ENCODE data around the gene ABHD6. TPM values are rescaled to one million over a fixed set of nuclear protein-coding genes. Genes with fewer than 3 reads are reported as not detected.

ABHD6 gene
- total and polyA plus RNA-seq, 9 of the 15 experiments (the other 6 are each of a cell fraction or from before 2014, with no cell fraction given), result 0.53 to 3.6 (median 2.5) TPM

- 57% methylated on average over 1 of the region's 1 CpG for WGBS (ENCODE audit: insufficient coverage, low coverage, missing lambda C conversion rate)
- FAIRE-seq (peak; percentile 40), DNase-seq (ENCODE audit: extremely low read depth in 1 of 4, low spot score in 3 of 4) (peak in 1 of 4 experiments; percentile 18), ATAC-seq (no peak)
- no TSS peak for BruUV-seq (replicated peaks)
- Histone ChIP-seq H3K4me1 (replicated peaks in 1 of 2; ENCODE audit: control insufficient read depth in 2 of 2, insufficient read depth in 2 of 2, low read length in 2 of 2) (peaks cover 0 to 7% of the 10 kb centered on the region in 2 experiments; a peak in 3 of 5 replicates), H3K4me3 (no peak overlapping the region), H2AFZ (ENCODE audit: low read depth, low read length) (no peak overlapping the region), H3K9me3 (replicated peaks; ENCODE audit: control insufficient read depth, insufficient read depth, low read depth, low read length) (no peaks in the 10 kb centered on the region), H3K79me2 (ENCODE audit: control insufficient read depth, insufficient read depth, low read length) (peaks cover 43% of the 10 kb centered on the region), H3K9ac (ENCODE audit: insufficient read depth in 1 of 2, low read depth in 2 of 2, low read length in 2 of 2) (no peak overlapping the region), H3K36me3 (ENCODE audit: control insufficient read depth, insufficient read depth, low read length) (peaks cover 56% of the 10 kb centered on the region; the same call in 2 of the 3 replicates), H4K20me1 (replicated peaks; ENCODE audit: control insufficient read depth, insufficient read depth, low read length) (peaks cover 8% of the 10 kb centered on the region; the same call in 1 of the 2 replicates), H3K9me1 (ENCODE audit: control insufficient read depth, insufficient read depth, low read length) (no peaks in the 10 kb centered on the region), H3K4me2 (ENCODE audit: insufficient read depth, low read length) (peak overlapping the region; percentile 8; the same call in 1 of the 2 replicates), H3K27ac (ENCODE audit: extremely low read depth, low read depth, low read length) (no peak overlapping the region), H3K27me3 (ENCODE audit: control insufficient read depth in 2 of 2, insufficient read depth in 2 of 2, low read length in 2 of 2) (no peaks in the 10 kb centered on the region)
- in situ Hi-C loops (cut with MboI) (loop anchor here (5.0 to 10.0 kb wide), 2 partner anchors 121 to 304 kb away; partner anchors contain the start of gene FLNB), intact Hi-C loops (cut with micrococcal nuclease) (loop anchor here (5.0 to 10.0 kb wide), 2 partner anchors 104 to 326 kb away; no protein-coding TSS in a partner anchor)
- CTCF ChIA-PET (ENCODE audit: low intra/inter-chr PET ratio), result no interaction called here
- POLR2A ChIA-PET, result no interaction called here
- TF ChIP-seq NFIC (IDR thresholded peaks at IDR 0.05) (peak; percentile 96), NFIX (CRISPR knock-in tag; IDR thresholded peaks at IDR 0.05; ENCODE audit: low read depth) (peak; percentile 71), CBFA2T2 (conservative IDR thresholded peaks at IDR 0.05) (no peak)
Measured at GRCh38 chr3:58308728-58309127, 71.1 kb downstream of the ABHD6 start.

GRCh38 chr3:58317811-58318210 is 80.2 kb downstream of the ABHD6 start:
- Histone ChIP-seq H3K36me3 (ENCODE audit: control insufficient read depth, insufficient read depth, low read length) (peaks cover 62% of the 10 kb centered on the region), H3K27ac (ENCODE audit: extremely low read depth, low read depth, low read length) (no peak overlapping the region), H3K9ac (ENCODE audit: insufficient read depth in 1 of 2, low read depth in 2 of 2, low read length in 2 of 2) (no peak overlapping the region), H3K4me2 (ENCODE audit: insufficient read depth, low read length) (no peak overlapping the region), H4K20me1 (replicated peaks; ENCODE audit: control insufficient read depth, insufficient read depth, low read length) (no peaks in the 10 kb centered on the region), H3K4me3 (no peak overlapping the region), H3K79me2 (ENCODE audit: control insufficient read depth, insufficient read depth, low read length) (no peaks in the 10 kb centered on the region), H3K9me1 (ENCODE audit: control insufficient read depth, insufficient read depth, low read length) (no peaks in the 10 kb centered on the region), H3K9me3 (replicated peaks; ENCODE audit: control insufficient read depth, insufficient read depth, low read depth, low read length) (no peaks in the 10 kb centered on the region), H3K27me3 (ENCODE audit: control insufficient read depth in 2 of 2, insufficient read depth in 2 of 2, low read length in 2 of 2) (no peaks in the 10 kb centered on the region), H2AFZ (ENCODE audit: low read depth, low read length) (no peak overlapping the region), H3K4me1 (replicated peaks in 1 of 2; ENCODE audit: control insufficient read depth in 2 of 2, insufficient read depth in 2 of 2, low read length in 2 of 2) (peaks cover 0 to under 1% of the 10 kb centered on the region in 2 experiments; a peak in 2 of 5 replicates)
- TSS peak; percentile 31 for BruUV-seq (replicated peaks)
- ChIA-PET CTCF (ENCODE audit: low intra/inter-chr PET ratio) (no interaction called here), POLR2A (interaction anchor here (0.8 to 2.2 kb wide), 2 partner anchors 11 to 108 kb away, joined by 4 to 18 read pairs; partner anchors contain the start of genes HTD2 and RPP14)
- ATAC-seq (no peak), DNase-seq (ENCODE audit: extremely low read depth in 1 of 4, low spot score in 3 of 4) (no peak), FAIRE-seq (no peak)
- 94% methylated on average over 2 of the region's 2 CpGs for WGBS (ENCODE audit: insufficient coverage, low coverage, missing lambda C conversion rate)
- in situ Hi-C loops (cut with MboI) (loop anchor here (5.0 kb wide), 1 partner anchor 214 kb away; no protein-coding TSS in a partner anchor), intact Hi-C loops (cut with micrococcal nuclease) (no loop called here)
- TF ChIP-seq NFYB (IDR thresholded peaks at IDR 0.05; ENCODE audit: extremely low read depth, insufficient read length) (no peak), ZNF707 (CRISPR knock-in tag; conservative IDR thresholded peaks at IDR 0.05) (no peak), ZNF583 (CRISPR knock-in tag; IDR thresholded peaks at IDR 0.05) (no peak), MTF1 (CRISPR knock-in tag; IDR thresholded peaks at IDR 0.05; ENCODE audit: borderline replicate concordance) (no peak), TGIF2 (CRISPR knock-in tag; IDR thresholded peaks at IDR 0.05) (no peak), ZNF436 (CRISPR knock-in tag; IDR thresholded peaks at IDR 0.05) (no peak), HDAC6 (IDR thresholded peaks at IDR 0.05; ENCODE audit: low read depth, low read length) (no peak), ADNP (tag; IDR thresholded peaks at IDR 0.05) (no peak), ZNF3 (CRISPR knock-in tag; IDR thresholded peaks at IDR 0.05) (no peak), AFF4 (CRISPR knock-in tag; IDR thresholded peaks at IDR 0.05) (no peak), FOXJ3 (CRISPR knock-in tag; IDR thresholded peaks at IDR 0.05) (no peak)

All from K562 (cell line).